Measurements from ENCODE around the gene RSBN1L.

The RSBN1L gene

GRCh38 chr7:77665161-77665560 is 31.1 kb upstream of the RSBN1L start:
- TF ChIP-seq EZH2phosphoT487 (IDR thresholded peaks at IDR 0.05; ENCODE audit: borderline replicate concordance) (no peak), CTCF (conservative IDR thresholded peaks at IDR 0.05; ENCODE audit: low read length) (no peak)
- no peak overlapping the region for H3K4me2 ChIP-seq (ENCODE audit: low read depth, low read length, poor library complexity, severe bottlenecking)

GRCh38 chr7:77667459-77668086 is 28.7 kb upstream of the RSBN1L start:
- H2AFZ ChIP-seq (ENCODE audit: low read length) = no peak overlapping the region
- H3K9me3 ChIP-seq (ENCODE audit: insufficient read depth, low read depth, low read length) = no peaks in the 10 kb centered on the region
- H3K36me3 ChIP-seq (ENCODE audit: insufficient read depth, low read length) = no peaks in the 10 kb centered on the region
- no peak overlapping the region for H3K4me2 ChIP-seq (ENCODE audit: low read depth, low read length, poor library complexity, severe bottlenecking)
- no peaks in the 10 kb centered on the region for H3K9me2 ChIP-seq (replicated peaks; ENCODE audit: low read depth, low read length)
- no peaks in the 10 kb centered on the region for H3K79me2 ChIP-seq (ENCODE audit: insufficient read depth, low read length)
- no peaks in the 10 kb centered on the region for H3K4me1 ChIP-seq (ENCODE audit: insufficient read depth, low read length, poor library complexity, severe bottlenecking)
- H4K20me1 ChIP-seq (ENCODE audit: insufficient read depth, low read length, poor library complexity, severe bottlenecking) = no peaks in the 10 kb centered on the region
- H3K4me3 ChIP-seq (ENCODE audit: low read length, poor library complexity, severe bottlenecking) = no peak overlapping the region
- no peak overlapping the region for H3K9ac ChIP-seq (ENCODE audit: low read depth, low read length, poor library complexity, severe bottlenecking)
- TF ChIP-seq EZH2phosphoT487 (IDR thresholded peaks at IDR 0.05; ENCODE audit: borderline replicate concordance) (no peak), CTCF (conservative IDR thresholded peaks at IDR 0.05; ENCODE audit: low read length) (no peak)
- no peaks in the 10 kb centered on the region for H3F3A ChIP-seq (ENCODE audit: low read depth)
- H3K27me3 ChIP-seq (ENCODE audit: insufficient read depth, low read length, poor library complexity, severe bottlenecking) = no peaks in the 10 kb centered on the region

More at GRCh38 chr7:77665161-77665560, 31.1 kb upstream of the RSBN1L start:
- Histone ChIP-seq H3K79me2 (ENCODE audit: insufficient read depth, low read length) (no peaks in the 10 kb centered on the region), H3F3A (ENCODE audit: low read depth) (no peaks in the 10 kb centered on the region), H3K9me3 (ENCODE audit: insufficient read depth, low read depth, low read length) (no peaks in the 10 kb centered on the region), H4K20me1 (ENCODE audit: insufficient read depth, low read length, poor library complexity, severe bottlenecking) (no peaks in the 10 kb centered on the region), H3K36me3 (ENCODE audit: insufficient read depth, low read length) (no peaks in the 10 kb centered on the region), H3K9me2 (replicated peaks; ENCODE audit: low read depth, low read length) (no peaks in the 10 kb centered on the region), H2AFZ (ENCODE audit: low read length) (no peak overlapping the region), H3K27me3 (ENCODE audit: insufficient read depth, low read length, poor library complexity, severe bottlenecking) (no peaks in the 10 kb centered on the region), H3K4me1 (ENCODE audit: insufficient read depth, low read length, poor library complexity, severe bottlenecking) (no peaks in the 10 kb centered on the region), H3K9ac (ENCODE audit: low read depth, low read length, poor library complexity, severe bottlenecking) (no peak overlapping the region), H3K4me3 (ENCODE audit: low read length, poor library complexity, severe bottlenecking) (no peak overlapping the region)

- Histone ChIP-seq H3K9me3 (ENCODE audit: insufficient read depth, low read depth, low read length) (no peaks in the 10 kb centered on the region), H3K36me3 (ENCODE audit: insufficient read depth, low read length) (no peaks in the 10 kb centered on the region), H3K9ac (ENCODE audit: low read depth, low read length, poor library complexity, severe bottlenecking) (no peak overlapping the region), H3K79me2 (ENCODE audit: insufficient read depth, low read length) (no peaks in the 10 kb centered on the region), H3K4me3 (ENCODE audit: low read length, poor library complexity, severe bottlenecking) (no peak overlapping the region), H3K27me3 (ENCODE audit: insufficient read depth, low read length, poor library complexity, severe bottlenecking) (no peaks in the 10 kb centered on the region), H3K4me2 (ENCODE audit: low read depth, low read length, poor library complexity, severe bottlenecking) (no peak overlapping the region), H2AFZ (ENCODE audit: low read length) (no peak overlapping the region), H3K9me2 (replicated peaks; ENCODE audit: low read depth, low read length) (no peaks in the 10 kb centered on the region), H3K4me1 (ENCODE audit: insufficient read depth, low read length, poor library complexity, severe bottlenecking) (no peaks in the 10 kb centered on the region), H3F3A (ENCODE audit: low read depth) (no peaks in the 10 kb centered on the region), H4K20me1 (ENCODE audit: insufficient read depth, low read length, poor library complexity, severe bottlenecking) (no peaks in the 10 kb centered on the region)
- no peak for TF ChIP-seq EZH2phosphoT487 (IDR thresholded peaks at IDR 0.05; ENCODE audit: borderline replicate concordance)
- no peak for TF ChIP-seq CTCF (conservative IDR thresholded peaks at IDR 0.05; ENCODE audit: low read length)
These were observed 21.4 kb upstream of the RSBN1L start for GRCh38 chr7:77674878-77675277.
